ENCODE results near the gene BANF2. TPM values are rescaled to one million over a fixed set of nuclear protein-coding genes. Genes with fewer than 3 reads are reported as not detected.
A peak's percentile ranks its signal among the peaks of the same experiment; 100 is the strongest.

The BANF2 gene
- total and polyA plus RNA-seq, 2 of the 13 experiments (the other 11 are each of a cell fraction or from before 2014, with no cell fraction given) = 0.35 TPM; not detected in 1

GRCh38 chr20:17710379-17711266 lies 10.9 kb downstream of the BANF2 start (continued):
- 0 out of 2 replicates have a peak, but pooled peaks have one; percentile 55 for TF ChIP-seq TIGD3 (CRISPR knock-in tag; IDR thresholded peaks at IDR 0.05; ENCODE audit: borderline replicate concordance)
- peak; percentile 28; the same call in 1 of the 2 replicates for TF ChIP-seq NFYC (CRISPR knock-in tag; IDR thresholded peaks at IDR 0.05)
- no peak; the same call in 1 of the 2 replicates for TF ChIP-seq RBFOX2 (IDR thresholded peaks at IDR 0.05; ENCODE audit: low read depth, low read length)
- TF ChIP-seq HNF4G (IDR thresholded peaks at IDR 0.05; ENCODE audit: borderline replicate concordance, low read depth, low read length) = peak; percentile 88
- TF ChIP-seq HNF4G (CRISPR knock-in tag; IDR thresholded peaks at IDR 0.05; ENCODE audit: borderline replicate concordance, low read depth) = peak; percentile 94
- peak; percentile 82 for TF ChIP-seq ZNF264 (CRISPR knock-in tag; IDR thresholded peaks at IDR 0.05)
- TF ChIP-seq ZSCAN31 (CRISPR knock-in tag; IDR thresholded peaks at IDR 0.05; ENCODE audit: low read depth) = no peak
- TF ChIP-seq ZNF350 (CRISPR knock-in tag; IDR thresholded peaks at IDR 0.05; ENCODE audit: borderline replicate concordance, low read depth) = peak; percentile 78; the same call in 1 of the 2 replicates
- no peak for TF ChIP-seq GTF3A (CRISPR knock-in tag; conservative IDR thresholded peaks at IDR 0.05)
- no peak for TF ChIP-seq ZNF432 (CRISPR knock-in tag; IDR thresholded peaks at IDR 0.05; ENCODE audit: borderline replicate concordance)
- no peak for TF ChIP-seq NFRKB (IDR thresholded peaks at IDR 0.05)
- TF ChIP-seq ZNF724P (CRISPR knock-in tag; IDR thresholded peaks at IDR 0.05; ENCODE audit: borderline replicate concordance) = peak; percentile 69; the same call in 1 of the 2 replicates
- TF ChIP-seq ZNF354B (CRISPR knock-in tag; IDR thresholded peaks at IDR 0.05) = no peak
- TF ChIP-seq PTBP1 (IDR thresholded peaks at IDR 0.05; ENCODE audit: low read depth, low read length, poor library complexity, severe bottlenecking) = no peak
- TF ChIP-seq SRF (IDR thresholded peaks at IDR 0.05; ENCODE audit: low read depth, low read length) = no peak
- peak; percentile 89 for TF ChIP-seq CBX1 (IDR thresholded peaks at IDR 0.05; ENCODE audit: low read depth)
- TF ChIP-seq ZFX (CRISPR knock-in tag; IDR thresholded peaks at IDR 0.05; ENCODE audit: low read depth) = peak; percentile 64
- no peak; the same call in 1 of the 2 replicates for TF ChIP-seq HMG20B (CRISPR knock-in tag; conservative IDR thresholded peaks at IDR 0.05)
- TF ChIP-seq ZSCAN21 (CRISPR knock-in tag; IDR thresholded peaks at IDR 0.05; ENCODE audit: borderline replicate concordance) = peak; percentile 70; the same call in 1 of the 2 replicates
- TF ChIP-seq PHB2 (IDR thresholded peaks at IDR 0.05; ENCODE audit: partially characterized antibody) = no peak
- no peak for TF ChIP-seq NFATC3 (CRISPR knock-in tag; IDR thresholded peaks at IDR 0.05)
- TF ChIP-seq AFF4 (CRISPR knock-in tag; IDR thresholded peaks at IDR 0.05) = 0 out of 2 replicates have a peak, but pooled peaks have one; percentile 80
- no peak; the same call in 1 of the 2 replicates for TF ChIP-seq ZNF777 (CRISPR knock-in tag; IDR thresholded peaks at IDR 0.05)

Data from HepG2 (cell line).